ENCODE results near the gene IGF1. TPM values are rescaled to one million over a fixed set of nuclear protein-coding genes. Genes with fewer than 3 reads are reported as not detected.
"Not testable (repeated sequence)": the region's sequence is repeated elsewhere in the genome, so short reads cannot be mapped to it uniquely, and the experiment has no call there.

Gene IGF1
- total and polyA plus RNA-seq, 9 of the 15 experiments (the other 6 are each of a cell fraction or from before 2014, with no cell fraction given): 3.7 to 13.9 (median 4.5) TPM

GRCh38 chr12:102356690-102357089 lies 123.7 kb downstream of the IGF1 start (continued):
- no peak for TF ChIP-seq BRF2 (IDR thresholded peaks at IDR 0.05; ENCODE audit: borderline replicate concordance, insufficient read depth, insufficient read length)
- no peak for TF ChIP-seq HOXB6 (CRISPR knock-in tag; IDR thresholded peaks at IDR 0.05; ENCODE audit: borderline replicate concordance)
- no peak for TF ChIP-seq TGIF2 (CRISPR knock-in tag; IDR thresholded peaks at IDR 0.05)
- no peak for TF ChIP-seq RBM15 (IDR thresholded peaks at IDR 0.05; ENCODE audit: insufficient read depth, low read length)

GRCh38 chr12:102354281-102354680 lies 126.1 kb downstream of the IGF1 start:
- BruUV-seq (replicated peaks); H3K27ac ChIP-seq (ENCODE audit: extremely low read depth, low read depth, low read length); H2AFZ ChIP-seq (ENCODE audit: low read depth, low read length); CTCF ChIA-PET (ENCODE audit: low intra/inter-chr PET ratio); POLR2A ChIA-PET; H3K9me3 ChIP-seq (replicated peaks; ENCODE audit: control insufficient read depth, insufficient read depth, low read depth, low read length); H4K20me1 ChIP-seq (replicated peaks; ENCODE audit: control insufficient read depth, insufficient read depth, low read length); intact Hi-C loops (cut with micrococcal nuclease); H3K4me2 ChIP-seq (ENCODE audit: insufficient read depth, low read length); H3K4me3 ChIP-seq; FAIRE-seq; ATAC-seq; H3K9me1 ChIP-seq (ENCODE audit: control insufficient read depth, insufficient read depth, low read length); H3K27me3 ChIP-seq (ENCODE audit: control insufficient read depth in 2 of 2, insufficient read depth in 2 of 2, low read length in 2 of 2); H3K79me2 ChIP-seq (ENCODE audit: control insufficient read depth, insufficient read depth, low read length); in situ Hi-C loops (cut with MboI); H3K9ac ChIP-seq (ENCODE audit: insufficient read depth in 1 of 2, low read depth in 2 of 2, low read length in 2 of 2); H3K36me3 ChIP-seq (ENCODE audit: control insufficient read depth, insufficient read depth, low read length); DNase-seq (ENCODE audit: extremely low read depth in 1 of 4, low spot score in 3 of 4); H3K4me1 ChIP-seq (replicated peaks in 1 of 2; ENCODE audit: control insufficient read depth in 2 of 2, insufficient read depth in 2 of 2, low read length in 2 of 2): not testable (repeated sequence)
- TF ChIP-seq TRIM24 (IDR thresholded peaks at IDR 0.05) (peak in 1 of 2 experiments; percentile 39; a peak in 1 of 4 replicates), ZNF280B (CRISPR knock-in tag; IDR thresholded peaks at IDR 0.05) (0 out of 2 replicates have a peak, but pooled peaks have one; percentile 67), TRIM28 (IDR thresholded peaks at IDR 0.05) (peak; percentile 88), CBX5 (IDR thresholded peaks at IDR 0.05; ENCODE audit: borderline replicate concordance, low read depth) (peak; percentile 92; the same call in 1 of the 2 replicates), CBX1 (IDR thresholded peaks at IDR 0.05; ENCODE audit: low read depth) (peak; percentile 77; the same call in 1 of the 2 replicates)
- TF ChIP-seq, protein P1, sequence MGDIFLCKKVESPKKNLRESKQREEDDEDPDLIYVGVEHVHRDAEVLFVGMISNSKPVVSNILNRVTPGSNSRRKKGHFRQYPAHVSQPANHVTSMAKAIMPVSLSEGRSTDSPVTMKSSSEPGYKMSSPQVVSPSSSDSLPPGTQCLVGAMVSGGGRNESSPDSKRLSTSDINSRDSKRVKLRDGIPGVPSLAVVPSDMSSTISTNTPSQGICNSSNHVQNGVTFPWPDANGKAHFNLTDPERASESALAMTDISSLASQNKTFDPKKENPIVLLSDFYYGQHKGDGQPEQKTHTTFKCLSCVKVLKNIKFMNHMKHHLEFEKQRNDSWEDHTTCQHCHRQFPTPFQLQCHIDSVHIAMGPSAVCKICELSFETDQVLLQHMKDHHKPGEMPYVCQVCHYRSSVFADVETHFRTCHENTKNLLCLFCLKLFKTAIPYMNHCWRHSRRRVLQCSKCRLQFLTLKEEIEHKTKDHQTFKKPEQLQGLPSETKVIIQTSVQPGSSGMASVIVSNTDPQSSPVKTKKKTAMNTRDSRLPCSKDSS (IDR thresholded peaks at IDR 0.05; ENCODE audit: low read depth, partially characterized antibody): peak; percentile 34
- 58% methylated on average over 1 of the region's 1 CpG for WGBS (ENCODE audit: insufficient coverage, low coverage, missing lambda C conversion rate)

Data from K562 (cell line).